ENCODE data around the gene EEF1AKMT1.
"Not testable (repeated sequence)": the region's sequence is repeated elsewhere in the genome, so short reads cannot be mapped to it uniquely, and the experiment has no call there.

EEF1AKMT1 gene

GRCh38 chr13:20702530-20702914 is 71.2 kb downstream of the EEF1AKMT1 start:
- FAIRE-seq = no peak
- DNase-seq (ENCODE audit: insufficient read length, low spot score) = no peak

- FAIRE-seq = no peak
- no peak for DNase-seq (ENCODE audit: insufficient read length, low spot score)
These were observed 72.3 kb downstream of the EEF1AKMT1 start for GRCh38 chr13:20701461-20701860.

- DNase-seq (ENCODE audit: insufficient read length, low spot score) (no peak), FAIRE-seq (no peak)
These were observed 73.5 kb downstream of the EEF1AKMT1 start for GRCh38 chr13:20700288-20700687.

- DNase-seq (ENCODE audit: insufficient read length, low spot score) (no peak), FAIRE-seq (no peak)
These were observed 74.0 kb downstream of the EEF1AKMT1 start for GRCh38 chr13:20699715-20700114.

GRCh38 chr13:20696073-20696472 is 77.7 kb downstream of the EEF1AKMT1 start:
- no peak for DNase-seq (ENCODE audit: insufficient read length, low spot score)
- no peak for FAIRE-seq

- FAIRE-seq (no peak), DNase-seq (ENCODE audit: insufficient read length, low spot score) (no peak)
These were observed 82.1 kb downstream of the EEF1AKMT1 start for GRCh38 chr13:20691616-20692015.

- FAIRE-seq (no peak), DNase-seq (ENCODE audit: insufficient read length, low spot score) (no peak)
These were observed 84.5 kb downstream of the EEF1AKMT1 start for GRCh38 chr13:20689291-20689690.

GRCh38 chr13:20686863-20687579 is 86.7 kb downstream of the EEF1AKMT1 start:
- FAIRE-seq (no peak), DNase-seq (ENCODE audit: insufficient read length, low spot score) (no peak)

GRCh38 chr13:20686167-20686566 is 87.6 kb downstream of the EEF1AKMT1 start:
- FAIRE-seq (no peak), DNase-seq (ENCODE audit: insufficient read length, low spot score) (no peak)

GRCh38 chr13:20685092-20685491 is 88.7 kb downstream of the EEF1AKMT1 start:
- no peak for DNase-seq (ENCODE audit: insufficient read length, low spot score)
- FAIRE-seq = no peak

GRCh38 chr13:20684546-20684945 is 89.2 kb downstream of the EEF1AKMT1 start:
- FAIRE-seq (no peak), DNase-seq (ENCODE audit: insufficient read length, low spot score) (no peak)

GRCh38 chr13:20684041-20684440 is 89.7 kb downstream of the EEF1AKMT1 start:
- no peak for FAIRE-seq
- DNase-seq (ENCODE audit: insufficient read length, low spot score) = no peak

- no peak for DNase-seq (ENCODE audit: insufficient read length, low spot score)
- FAIRE-seq = no peak
These were observed 91.7 kb downstream of the EEF1AKMT1 start for GRCh38 chr13:20682061-20682460.

- not testable (repeated sequence) for DNase-seq (ENCODE audit: insufficient read length, low spot score); FAIRE-seq
These were observed 92.3 kb downstream of the EEF1AKMT1 start for GRCh38 chr13:20681481-20681880.

GRCh38 chr13:20680416-20681080 is 93.2 kb downstream of the EEF1AKMT1 start:
- no peak for DNase-seq (ENCODE audit: insufficient read length, low spot score)
- FAIRE-seq = no peak

GRCh38 chr13:20679879-20680278 is 93.9 kb downstream of the EEF1AKMT1 start:
- no peak for FAIRE-seq
- no peak for DNase-seq (ENCODE audit: insufficient read length, low spot score)

All from HTR-8/SVneo (cell line).